ENCODE measurements around the gene CCDC60.
A peak's percentile ranks its signal among the peaks of the same experiment; 100 is the strongest.

CCDC60 gene

GRCh38 chr12:119391673-119392072 lies 57.1 kb downstream of the CCDC60 start:
- no peak for DNase-seq

- DNase-seq = no peak
Measured at GRCh38 chr12:119393677-119394076, 59.1 kb downstream of the CCDC60 start.

GRCh38 chr12:119397540-119397939 lies 63.0 kb downstream of the CCDC60 start:
- no peak for DNase-seq

- DNase-seq = no peak
Measured at GRCh38 chr12:119398190-119398589, 63.7 kb downstream of the CCDC60 start.

GRCh38 chr12:119399301-119399700 lies 64.8 kb downstream of the CCDC60 start:
- no peak for DNase-seq

GRCh38 chr12:119406308-119406707 lies 71.8 kb downstream of the CCDC60 start:
- no peak for DNase-seq

GRCh38 chr12:119406811-119407210 lies 72.3 kb downstream of the CCDC60 start:
- DNase-seq = no peak

GRCh38 chr12:119409043-119409442 lies 74.5 kb downstream of the CCDC60 start:
- DNase-seq = no peak

GRCh38 chr12:119410396-119410795 lies 75.9 kb downstream of the CCDC60 start:
- DNase-seq = no peak

GRCh38 chr12:119412306-119412705 lies 77.8 kb downstream of the CCDC60 start:
- no peak for DNase-seq

- DNase-seq = peak; percentile 39
Measured at GRCh38 chr12:119412811-119413794, 78.6 kb downstream of the CCDC60 start.

- DNase-seq = no peak
Measured at GRCh38 chr12:119415714-119416113, 81.2 kb downstream of the CCDC60 start.

GRCh38 chr12:119417440-119417839 lies 82.9 kb downstream of the CCDC60 start:
- no peak for DNase-seq

GRCh38 chr12:119419381-119419780 lies 84.9 kb downstream of the CCDC60 start:
- DNase-seq = no peak

GRCh38 chr12:119423285-119423684 lies 88.8 kb downstream of the CCDC60 start:
- DNase-seq = no peak

- DNase-seq = no peak
Measured at GRCh38 chr12:119425623-119426022, 91.1 kb downstream of the CCDC60 start.

- no peak for DNase-seq
Measured at GRCh38 chr12:119431151-119431550, 96.6 kb downstream of the CCDC60 start.

GRCh38 chr12:119432949-119433348 lies 98.4 kb downstream of the CCDC60 start:
- DNase-seq = no peak

- DNase-seq = no peak
Measured at GRCh38 chr12:119440803-119441360, 106.4 kb downstream of the CCDC60 start.

GRCh38 chr12:119444462-119445044 lies 110.0 kb downstream of the CCDC60 start:
- DNase-seq = peak; percentile 5

GRCh38 chr12:119446459-119446858 lies 111.9 kb downstream of the CCDC60 start:
- peak; percentile 6 for DNase-seq

- no peak for DNase-seq
Measured at GRCh38 chr12:119447126-119447525, 112.6 kb downstream of the CCDC60 start.

- no peak for DNase-seq
Measured at GRCh38 chr12:119447618-119448017, 113.1 kb downstream of the CCDC60 start.

GRCh38 chr12:119448611-119449131 lies 114.1 kb downstream of the CCDC60 start:
- DNase-seq = no peak

Measured in fibroblast of skin of right biceps (primary cell).